Upper lobe of left lung (tissue), 4 donors: ENCODE measurements around the gene ADGRG1.

Experiments
- POLR2A ChIP-seq, 4 donors: fragments of 450-650 bp; IDR thresholded peaks; one replicate each; pipeline ENCODE4 v1.5.1; 2016 to 2017; ENCODE audit warnings: antibody characterized with exemption in 4 of 4, mild to moderate bottlenecking in 2 of 4
- POLR2AphosphoS5 ChIP-seq, 2 donors: sonication (generic); formaldehyde crosslinking; IDR thresholded peaks; one replicate each; pipeline ENCODE4 v1.5.1; 2017; ENCODE audit warnings: antibody characterized with exemption in 2 of 2
- TF ChIP-seq, protein P1 (sequence below), 6 experiments: fragments of 450-650 bp in 4 of 6; fragments of 200-600 bp in 2 of 6; sonication (generic) in 2 of 6; IDR thresholded peaks; one replicate each; pipeline ENCODE4 v1.5.1; 2016 to 2019; ENCODE audit warnings: antibody characterized with exemption in 6 of 6

DNA sequence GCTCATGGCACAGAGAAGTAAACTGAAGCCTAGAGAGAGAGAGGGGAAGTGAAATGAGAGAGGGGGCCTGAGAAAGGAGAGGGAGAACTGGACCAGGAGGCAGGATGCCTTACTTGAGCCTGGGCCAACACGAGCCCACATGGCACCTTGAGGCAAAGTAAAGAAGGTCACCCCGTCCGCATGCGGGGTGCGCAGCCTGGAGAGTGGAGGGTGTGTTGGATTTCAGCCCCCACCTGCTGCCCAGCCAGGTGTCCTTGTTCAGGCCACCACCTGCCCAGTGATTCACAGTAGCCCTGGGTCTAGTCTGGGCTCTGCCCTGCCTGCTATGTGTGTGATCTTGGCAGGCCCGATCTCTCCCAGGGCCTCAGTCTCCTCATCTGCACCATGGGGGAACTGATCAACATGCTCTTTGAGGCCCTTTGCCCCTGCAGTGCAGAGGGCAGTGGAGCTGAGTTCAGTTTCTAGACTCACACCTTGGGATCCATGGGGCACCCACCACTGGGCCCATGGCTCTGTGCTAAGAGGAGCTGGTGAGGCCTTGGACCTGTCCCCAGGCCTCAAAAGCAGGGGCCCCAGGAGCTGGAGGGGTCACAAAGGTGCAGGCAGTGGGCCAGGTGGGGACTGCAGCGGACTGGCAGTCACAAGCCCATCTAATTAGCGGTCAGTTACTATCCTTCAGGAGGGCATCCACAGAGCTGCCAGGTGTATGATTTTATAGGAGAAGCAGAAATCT is 56.4 kb downstream of the ADGRG1 start:
- TF ChIP-seq POLR2A (IDR thresholded peaks at IDR 0.05) (no peak), POLR2AphosphoS5 (IDR thresholded peaks at IDR 0.05) (no peak)
- TF ChIP-seq, protein P1, sequence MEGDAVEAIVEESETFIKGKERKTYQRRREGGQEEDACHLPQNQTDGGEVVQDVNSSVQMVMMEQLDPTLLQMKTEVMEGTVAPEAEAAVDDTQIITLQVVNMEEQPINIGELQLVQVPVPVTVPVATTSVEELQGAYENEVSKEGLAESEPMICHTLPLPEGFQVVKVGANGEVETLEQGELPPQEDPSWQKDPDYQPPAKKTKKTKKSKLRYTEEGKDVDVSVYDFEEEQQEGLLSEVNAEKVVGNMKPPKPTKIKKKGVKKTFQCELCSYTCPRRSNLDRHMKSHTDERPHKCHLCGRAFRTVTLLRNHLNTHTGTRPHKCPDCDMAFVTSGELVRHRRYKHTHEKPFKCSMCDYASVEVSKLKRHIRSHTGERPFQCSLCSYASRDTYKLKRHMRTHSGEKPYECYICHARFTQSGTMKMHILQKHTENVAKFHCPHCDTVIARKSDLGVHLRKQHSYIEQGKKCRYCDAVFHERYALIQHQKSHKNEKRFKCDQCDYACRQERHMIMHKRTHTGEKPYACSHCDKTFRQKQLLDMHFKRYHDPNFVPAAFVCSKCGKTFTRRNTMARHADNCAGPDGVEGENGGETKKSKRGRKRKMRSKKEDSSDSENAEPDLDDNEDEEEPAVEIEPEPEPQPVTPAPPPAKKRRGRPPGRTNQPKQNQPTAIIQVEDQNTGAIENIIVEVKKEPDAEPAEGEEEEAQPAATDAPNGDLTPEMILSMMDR (IDR thresholded peaks at IDR 0.05) = no peak
